Left renal pelvis (tissue), 4 donors: ENCODE results near the gene CEBPE. TPM values are rescaled to one million over a fixed set of nuclear protein-coding genes. Genes with fewer than 3 reads are reported as not detected.
A peak's percentile ranks its signal among the peaks of the same experiment; 100 is the strongest.
"Not testable (repeated sequence)": the region's sequence is repeated elsewhere in the genome, so short reads cannot be mapped to it uniquely, and the experiment has no call there.

Source experiments
- DNase-seq, 4 donors: peaks; one replicate each; pipeline ENCODE4 v3.0.0-alpha.2; 2013; ENCODE audit warnings: low read depth in 4 of 4, low spot score in 3 of 4
- polyA plus RNA-seq, 4 donors: library from polyadenylated mRNA; unstranded; fragments of 120-200 nt; gene quantifications; one replicate each; pipeline ENCODE4 v1.2.1, GENCODE V29; 2013; ENCODE audit not compliant: insufficient read length in 4 of 4

Gene CEBPE
- polyA plus RNA-seq, 4 donors = 0.16 to 0.50 (median 0.23) TPM; not detected in 1

GRCh38 chr14:23124337-23124954 is 5.4 kb upstream of the CEBPE start:
- DNase-seq = no peak

- DNase-seq = no peak
These were observed 4.4 kb upstream of the CEBPE start for GRCh38 chr14:23123419-23123818.

GRCh38 chr14:23122086-23122485 is 3.0 kb upstream of the CEBPE start:
- DNase-seq = no peak

GRCh38 chr14:23121361-23121771 is 2.3 kb upstream of the CEBPE start:
- peak; percentile 36 to 68 (median 58) for DNase-seq

- peak; percentile 72 to 81 (median 78) for DNase-seq
These were observed 1.6 kb upstream of the CEBPE start for GRCh38 chr14:23120541-23121251.

- DNase-seq = no peak
These were observed 590 bp upstream of the CEBPE start for GRCh38 chr14:23119363-23120327.

- DNase-seq = no peak
These were observed 1.6 kb downstream of the CEBPE start for GRCh38 chr14:23117371-23118020.

GRCh38 chr14:23115918-23116317 is 3.1 kb downstream of the CEBPE start:
- DNase-seq = no peak

- no peak for DNase-seq
These were observed 3.9 kb downstream of the CEBPE start for GRCh38 chr14:23115039-23115731.

GRCh38 chr14:23114669-23115038 is 4.4 kb downstream of the CEBPE start:
- DNase-seq = no peak

- DNase-seq = no peak
These were observed 5.0 kb downstream of the CEBPE start for GRCh38 chr14:23114120-23114458.

GRCh38 chr14:23113431-23114119 is 5.5 kb downstream of the CEBPE start:
- DNase-seq = no peak

GRCh38 chr14:23112359-23113178 is 6.5 kb downstream of the CEBPE start:
- DNase-seq = no peak

GRCh38 chr14:23110579-23111365 is 8.3 kb downstream of the CEBPE start:
- no peak for DNase-seq

- DNase-seq = no peak
These were observed 9.3 kb downstream of the CEBPE start for GRCh38 chr14:23109769-23110168.

- DNase-seq = not testable (repeated sequence)
These were observed 10.9 kb downstream of the CEBPE start for GRCh38 chr14:23108169-23108568.

GRCh38 chr14:23107620-23108019 is 11.4 kb downstream of the CEBPE start:
- DNase-seq = not testable (repeated sequence)

GRCh38 chr14:23106747-23107045 is 12.4 kb downstream of the CEBPE start:
- no peak for DNase-seq
